ENCODE data around the gene POU5F1.

The POU5F1 gene

DNA sequence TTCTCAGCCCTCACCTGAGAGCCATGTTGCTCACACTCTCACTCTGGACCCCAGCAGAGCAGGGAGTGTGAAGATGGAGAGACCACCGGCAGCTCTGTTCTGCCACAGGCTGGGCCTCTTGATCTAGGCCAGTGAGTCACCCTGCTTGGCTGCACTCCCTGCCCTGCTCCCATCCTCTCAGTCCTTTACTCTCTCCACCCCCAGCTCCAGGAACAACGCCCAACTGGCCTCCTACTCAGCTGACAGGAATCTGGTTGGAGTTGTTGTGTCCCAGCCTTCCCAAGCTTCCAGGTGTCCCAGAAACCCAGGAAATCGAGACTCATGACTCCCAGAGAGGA is 56.0 kb downstream of the POU5F1 start, which contains the start of gene PSORS1C1:
TSS of gene PSORS1C1 (plus strand) at position 260 of the 338 bp plus-strand sequence. CDS start 14,833 bp downstream, outside the sequence.
- peak; percentile 88 for DNase-seq (ENCODE audit: low read depth)

All from GM04503 (cell line).